Mesendoderm (in vitro differentiated cells): ENCODE data around the gene ADAM10.

Experiments
- DNase-seq: peaks from one replicate; pipeline ENCODE4 v3.0.0; 2013
- H2AK5ac ChIP-seq: 2 replicates; pipeline ENCODE4 v1.6.1; 2013; ENCODE audit warnings: low read length, inconsistent platforms
- H2BK120ac ChIP-seq: 2 replicates; pipeline ENCODE4 v1.6.1; 2013; ENCODE audit warnings: low read depth, mild to moderate bottlenecking, low read length, moderate library complexity, mixed read lengths
- H2BK15ac ChIP-seq: replicated peaks from 2 replicates; pipeline ENCODE4 v1.6.1; 2013; ENCODE audit warnings: low read depth, mild to moderate bottlenecking, moderate library complexity
- H2BK5ac ChIP-seq: 2 replicates; pipeline ENCODE4 v1.6.1; 2013; ENCODE audit warnings: low read length, inconsistent platforms
- H3K18ac ChIP-seq: 2 replicates; pipeline ENCODE4 v1.6.1; 2013; ENCODE audit warnings: mild to moderate bottlenecking, low read length, mixed read lengths
- H3K23ac ChIP-seq: one replicate; pipeline ENCODE4 v1.6.1; 2013; ENCODE audit warnings: low read length
- H3K27ac ChIP-seq: 2 replicates; pipeline ENCODE4 v1.5.1; 2013; ENCODE audit warnings: low read depth, mild to moderate bottlenecking, inconsistent platforms, low read length, moderate library complexity
- H3K27me3 ChIP-seq: 2 replicates; pipeline ENCODE4 v1.6.1; 2013; ENCODE audit warnings: low read length, control low read depth, mild to moderate bottlenecking, inconsistent platforms; ENCODE audit not compliant: insufficient read depth, poor library complexity
- H3K36me3 ChIP-seq: 2 replicates; pipeline ENCODE4 v1.6.1; 2013; ENCODE audit warnings: low read length, inconsistent platforms; ENCODE audit not compliant: control insufficient read depth, insufficient read depth
- H3K4ac ChIP-seq: one replicate; pipeline ENCODE4 v1.6.1; 2013; ENCODE audit warnings: low read depth, mild to moderate bottlenecking, low read length, moderate library complexity
- H3K4me1 ChIP-seq: 2 replicates; pipeline ENCODE4 v1.6.1; 2013; ENCODE audit warnings: low read depth, low read length, inconsistent platforms; ENCODE audit not compliant: control insufficient read depth
- H3K4me2 ChIP-seq: 2 replicates; pipeline ENCODE4 v1.6.1; 2013; ENCODE audit warnings: low read length
- H3K4me3 ChIP-seq: 2 replicates; pipeline ENCODE4 v1.5.1; 2013; ENCODE audit warnings: mild to moderate bottlenecking, low read length
- H3K56ac ChIP-seq: one replicate; pipeline ENCODE4 v1.6.1; 2013; ENCODE audit warnings: low read length
- H3K79me1 ChIP-seq: 2 replicates; pipeline ENCODE4 v1.6.1; 2013; ENCODE audit warnings: low read length, inconsistent platforms
- H3K79me2 ChIP-seq: 2 replicates; pipeline ENCODE4 v1.6.1; 2013; ENCODE audit warnings: mild to moderate bottlenecking, low read length; ENCODE audit not compliant: control insufficient read depth, insufficient read depth
- H3K9ac ChIP-seq: 2 replicates; pipeline ENCODE4 v1.6.1; 2013; ENCODE audit warnings: low read length, inconsistent platforms
- H4K5ac ChIP-seq: one replicate; pipeline ENCODE4 v1.6.1; 2013; ENCODE audit warnings: low read length
- H4K8ac ChIP-seq: one replicate; pipeline ENCODE4 v1.6.1; 2013; ENCODE audit warnings: low read depth, mild to moderate bottlenecking, control low read depth, low read length, moderate library complexity
- whole genome bisulfite sequencing: extraction: QIAGEN DNeasy Blood & Tissue Kit; methylation state at CpG from one replicate; pipeline ENCODE4 v1.1.7; 2013; ENCODE audit warnings: low lambda C conversion rate, missing lambda C conversion rate; ENCODE audit not compliant: insufficient coverage; ENCODE audit errors: extremely low coverage; 5-methylcytosine and 5-hydroxymethylcytosine counted together

The ADAM10 gene

DNA sequence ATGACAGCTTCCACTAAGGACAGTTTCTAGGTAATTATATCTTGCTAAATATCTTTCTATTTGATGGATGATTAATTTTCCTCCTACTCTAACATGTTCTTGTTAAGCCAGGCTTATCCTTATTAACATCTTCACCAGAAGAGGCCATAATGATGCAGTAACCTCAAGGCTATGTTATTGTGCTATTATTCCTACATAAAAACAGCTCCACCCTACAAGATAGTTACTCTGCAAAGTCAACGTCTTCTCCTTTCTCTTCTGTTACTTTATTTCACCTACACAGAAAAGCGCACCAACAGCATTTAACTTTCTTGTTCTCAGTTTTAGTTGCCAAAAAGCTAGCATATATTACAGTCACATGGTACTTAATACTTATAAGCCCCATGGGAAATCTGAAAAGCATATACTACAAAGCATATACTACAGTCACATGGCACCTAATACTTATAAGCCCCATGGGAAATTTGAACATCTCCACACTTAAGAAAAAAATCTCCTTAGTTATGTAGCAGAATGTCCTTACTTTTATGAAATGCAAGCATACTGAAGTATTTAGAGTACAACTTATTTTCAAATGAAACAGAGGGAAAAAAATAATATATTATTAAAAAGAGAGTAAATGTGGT, 13.4 kb downstream of the ADAM10 start:
- peaks cover 13% of the 10 kb centered on the region for H3K79me1 ChIP-seq
- H3K27me3 ChIP-seq, result no peaks in the 10 kb centered on the region
- H2BK120ac ChIP-seq, result no peak overlapping the region
- WGBS, result no CpG with 5 or more reads among the region's 2 CpGs
- no peak overlapping the region for H3K18ac ChIP-seq
- no peak overlapping the region for H2AK5ac ChIP-seq
- no peak for DNase-seq
- H3K36me3 ChIP-seq, result no peaks in the 10 kb centered on the region
- no peak overlapping the region for H3K23ac ChIP-seq
- H2BK5ac ChIP-seq, result no peak overlapping the region
- no peak overlapping the region for H3K27ac ChIP-seq
- H3K4me1 ChIP-seq, result peaks cover 5% of the 10 kb centered on the region
- no peak overlapping the region for H3K4me2 ChIP-seq
- H4K5ac ChIP-seq, result no peak overlapping the region
- peaks cover 65% of the 10 kb centered on the region for H3K79me2 ChIP-seq
- no peak overlapping the region for H4K8ac ChIP-seq
- H3K56ac ChIP-seq, result no peak overlapping the region
- no peak overlapping the region for H3K4ac ChIP-seq
- H3K4me3 ChIP-seq, result no peak overlapping the region
- H2BK15ac ChIP-seq, result no peak overlapping the region
- H3K9ac ChIP-seq, result no peak overlapping the region

DNA sequence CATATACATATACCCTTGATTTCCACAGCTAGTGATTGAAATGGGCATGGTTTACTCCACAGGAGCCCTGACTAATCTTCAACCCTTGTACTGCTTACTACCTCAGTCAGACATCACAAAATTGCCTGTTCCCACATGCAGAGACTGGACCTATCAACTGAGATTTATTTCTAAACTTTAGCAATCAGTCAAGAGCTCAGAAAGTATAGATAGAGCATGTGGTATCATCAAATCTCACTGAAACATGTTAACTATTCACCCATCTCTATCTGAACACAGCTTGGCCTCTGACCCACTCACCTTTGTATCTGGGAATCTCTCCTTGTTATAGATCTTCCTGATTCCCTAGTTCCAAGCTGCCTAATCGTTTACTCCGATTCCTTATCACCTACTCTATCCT, 14.6 kb downstream of the ADAM10 start:
- Histone ChIP-seq H2BK5ac (no peak overlapping the region), H4K8ac (no peak overlapping the region), H4K5ac (no peak overlapping the region), H3K79me1 (peaks cover 15% of the 10 kb centered on the region), H3K18ac (no peak overlapping the region), H2BK120ac (no peak overlapping the region), H3K27ac (no peak overlapping the region), H3K4ac (no peak overlapping the region), H2BK15ac (no peak overlapping the region), H3K27me3 (no peaks in the 10 kb centered on the region), H3K36me3 (no peaks in the 10 kb centered on the region), H3K4me1 (peaks cover 5% of the 10 kb centered on the region), H3K23ac (no peak overlapping the region), H3K4me2 (no peak overlapping the region), H3K4me3 (no peak overlapping the region), H3K79me2 (peaks cover 66% of the 10 kb centered on the region), H3K9ac (no peak overlapping the region), H2AK5ac (no peak overlapping the region), H3K56ac (no peak overlapping the region)
- peak; percentile 65 for DNase-seq
- no CpG with 5 or more reads among the region's 2 CpGs for WGBS

- H3K18ac ChIP-seq, result peak overlapping the region; percentile 60
- H3K4me2 ChIP-seq, result no peak overlapping the region
- H3K27me3 ChIP-seq, result no peaks in the 10 kb centered on the region
- H3K4me1 ChIP-seq, result peaks cover 5% of the 10 kb centered on the region
- H3K56ac ChIP-seq, result peak overlapping the region; percentile 12
- no peak overlapping the region for H4K8ac ChIP-seq
- DNase-seq, result no peak
- peaks cover 60% of the 10 kb centered on the region for H3K79me2 ChIP-seq
- H2BK120ac ChIP-seq, result peak overlapping the region; percentile 61
- H2BK5ac ChIP-seq, result no peak overlapping the region
- no peak overlapping the region for H2BK15ac ChIP-seq
- no peak overlapping the region for H3K27ac ChIP-seq
- H2AK5ac ChIP-seq, result no peak overlapping the region
- peaks cover 15% of the 10 kb centered on the region for H3K79me1 ChIP-seq
- no peak overlapping the region for H3K4me3 ChIP-seq
- no peak overlapping the region for H3K23ac ChIP-seq
- no peak overlapping the region for H3K4ac ChIP-seq
- no CpG with 5 or more reads among the region's 4 CpGs for WGBS
- H3K9ac ChIP-seq, result no peak overlapping the region
- no peaks in the 10 kb centered on the region for H3K36me3 ChIP-seq
- no peak overlapping the region for H4K5ac ChIP-seq
Measured at GRCh38 chr15:58732625-58733363, 16.7 kb downstream of the ADAM10 start.

DNA sequence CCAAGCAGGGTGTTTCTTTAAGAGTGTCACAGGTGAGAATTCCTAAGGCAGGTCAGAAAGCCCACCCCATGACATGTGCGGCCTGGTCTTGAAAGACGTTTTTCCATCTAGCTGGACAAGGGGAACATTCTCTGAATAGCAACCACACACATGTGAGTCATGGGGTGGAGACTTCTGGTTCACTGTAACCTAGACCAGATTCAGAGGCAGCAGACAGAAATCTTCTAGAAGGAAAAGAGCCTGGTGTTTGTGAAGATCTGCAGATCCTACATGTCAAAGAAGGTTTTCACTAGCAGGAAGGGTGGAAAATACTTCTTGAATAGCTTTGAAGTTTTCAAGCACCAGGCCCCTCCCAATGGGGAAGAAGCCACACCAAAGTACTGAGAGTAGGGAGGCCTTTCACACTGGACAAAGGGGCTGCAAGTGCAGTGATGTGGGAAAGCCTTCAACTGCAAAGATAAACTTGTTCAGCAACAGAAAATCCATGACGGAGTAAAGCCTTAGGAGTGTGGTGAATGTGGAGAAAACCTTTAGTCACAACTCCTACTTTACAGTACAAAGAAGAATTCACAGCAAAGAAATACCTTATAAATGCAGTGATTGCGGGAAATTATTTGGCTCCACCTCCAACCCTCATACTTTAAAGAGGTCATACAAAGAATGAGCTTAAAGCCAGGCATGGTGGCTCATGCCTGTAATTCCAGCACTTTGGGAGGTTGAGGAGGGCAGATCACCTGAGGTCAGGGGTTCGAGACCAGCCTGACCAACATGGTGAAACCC, 17.6 kb downstream of the ADAM10 start:
- H3K4me2 ChIP-seq, result no peak overlapping the region
- no peak overlapping the region for H2BK15ac ChIP-seq
- H3K4ac ChIP-seq, result no peak overlapping the region
- no peaks in the 10 kb centered on the region for H3K27me3 ChIP-seq
- H3K18ac ChIP-seq, result no peak overlapping the region
- no peak overlapping the region for H3K4me3 ChIP-seq
- H3K9ac ChIP-seq, result no peak overlapping the region
- no peak overlapping the region for H3K23ac ChIP-seq
- H3K56ac ChIP-seq, result no peak overlapping the region
- no peak overlapping the region for H4K8ac ChIP-seq
- H2AK5ac ChIP-seq, result no peak overlapping the region
- no peaks in the 10 kb centered on the region for H3K36me3 ChIP-seq
- peaks cover 5% of the 10 kb centered on the region for H3K4me1 ChIP-seq
- WGBS, result no CpG with 5 or more reads among the region's 5 CpGs
- no peak overlapping the region for H4K5ac ChIP-seq
- H3K27ac ChIP-seq, result no peak overlapping the region
- peaks cover 13% of the 10 kb centered on the region for H3K79me1 ChIP-seq
- peak; percentile 38 for DNase-seq
- H2BK5ac ChIP-seq, result no peak overlapping the region
- H2BK120ac ChIP-seq, result no peak overlapping the region
- H3K79me2 ChIP-seq, result peaks cover 57% of the 10 kb centered on the region

DNA sequence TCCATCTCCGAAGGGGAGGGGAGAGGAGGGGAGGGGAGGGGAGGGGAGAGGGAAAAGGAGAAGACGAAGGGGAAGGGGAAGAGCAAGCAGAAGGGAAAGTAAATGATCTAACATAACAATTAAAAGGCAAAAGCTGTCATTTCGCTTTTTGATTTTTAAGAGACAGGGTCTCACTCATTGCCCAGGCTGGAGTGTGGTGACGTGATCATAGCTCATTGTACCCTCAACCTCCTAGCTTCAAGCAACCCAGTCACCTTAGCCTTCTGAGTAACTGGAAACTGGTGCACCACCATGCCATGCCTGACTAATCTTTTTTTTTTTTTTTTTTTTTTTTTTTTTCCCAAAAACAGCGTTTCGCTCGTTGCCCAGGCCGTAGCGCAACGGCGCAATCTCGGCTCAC, 22.6 kb downstream of the ADAM10 start:
- Histone ChIP-seq H3K36me3 (no peaks in the 10 kb centered on the region), H2BK5ac (no peak overlapping the region), H3K4ac (peak overlapping the region; percentile 36), H4K5ac (no peak overlapping the region), H2BK15ac (no peak overlapping the region), H2AK5ac (no peak overlapping the region), H3K27me3 (no peaks in the 10 kb centered on the region), H3K23ac (no peak overlapping the region), H3K79me2 (peaks cover 62% of the 10 kb centered on the region), H3K18ac (no peak overlapping the region), H3K9ac (no peak overlapping the region), H2BK120ac (no peak overlapping the region), H3K79me1 (peaks cover 6% of the 10 kb centered on the region), H3K56ac (no peak overlapping the region), H3K4me3 (no peak overlapping the region), H3K4me1 (no peaks in the 10 kb centered on the region), H4K8ac (no peak overlapping the region), H3K4me2 (no peak overlapping the region), H3K27ac (no peak overlapping the region)
- DNase-seq, result peak; percentile 17
- no CpG with 5 or more reads among the region's 12 CpGs for WGBS
